ENCODE data around the gene UTS2. TPM values are rescaled to one million over a fixed set of nuclear protein-coding genes. Genes with fewer than 3 reads are reported as not detected.

The UTS2 gene
- total RNA-seq, 6 experiments from 2014 or later = not detected

- TF ChIP-seq, protein P1, sequence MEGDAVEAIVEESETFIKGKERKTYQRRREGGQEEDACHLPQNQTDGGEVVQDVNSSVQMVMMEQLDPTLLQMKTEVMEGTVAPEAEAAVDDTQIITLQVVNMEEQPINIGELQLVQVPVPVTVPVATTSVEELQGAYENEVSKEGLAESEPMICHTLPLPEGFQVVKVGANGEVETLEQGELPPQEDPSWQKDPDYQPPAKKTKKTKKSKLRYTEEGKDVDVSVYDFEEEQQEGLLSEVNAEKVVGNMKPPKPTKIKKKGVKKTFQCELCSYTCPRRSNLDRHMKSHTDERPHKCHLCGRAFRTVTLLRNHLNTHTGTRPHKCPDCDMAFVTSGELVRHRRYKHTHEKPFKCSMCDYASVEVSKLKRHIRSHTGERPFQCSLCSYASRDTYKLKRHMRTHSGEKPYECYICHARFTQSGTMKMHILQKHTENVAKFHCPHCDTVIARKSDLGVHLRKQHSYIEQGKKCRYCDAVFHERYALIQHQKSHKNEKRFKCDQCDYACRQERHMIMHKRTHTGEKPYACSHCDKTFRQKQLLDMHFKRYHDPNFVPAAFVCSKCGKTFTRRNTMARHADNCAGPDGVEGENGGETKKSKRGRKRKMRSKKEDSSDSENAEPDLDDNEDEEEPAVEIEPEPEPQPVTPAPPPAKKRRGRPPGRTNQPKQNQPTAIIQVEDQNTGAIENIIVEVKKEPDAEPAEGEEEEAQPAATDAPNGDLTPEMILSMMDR (IDR thresholded peaks at IDR 0.05) = no peak
- no peak for TF ChIP-seq POLR2A (IDR thresholded peaks at IDR 0.05)
- WGBS (ENCODE audit: insufficient coverage, low coverage, low lambda C conversion rate, missing lambda C conversion rate) = 89% methylated on average over 9 of the region's 15 CpGs
- H3K9me3 ChIP-seq = no peaks in the 10 kb centered on the region
- H3K27ac ChIP-seq = no peak overlapping the region
- no peaks in the 10 kb centered on the region for H3K27me3 ChIP-seq
- intact Hi-C loops (cut with DNase I) = no loop called here
- H3K36me3 ChIP-seq = no peaks in the 10 kb centered on the region
- ATAC-seq (no peak), DNase-seq (no peak)
- H3K4me3 ChIP-seq = no peak overlapping the region
- H3K4me1 ChIP-seq = no peaks in the 10 kb centered on the region
Measured at GRCh38 chr1:7861452-7861851, 8.6 kb upstream of the UTS2 start.

DNA sequence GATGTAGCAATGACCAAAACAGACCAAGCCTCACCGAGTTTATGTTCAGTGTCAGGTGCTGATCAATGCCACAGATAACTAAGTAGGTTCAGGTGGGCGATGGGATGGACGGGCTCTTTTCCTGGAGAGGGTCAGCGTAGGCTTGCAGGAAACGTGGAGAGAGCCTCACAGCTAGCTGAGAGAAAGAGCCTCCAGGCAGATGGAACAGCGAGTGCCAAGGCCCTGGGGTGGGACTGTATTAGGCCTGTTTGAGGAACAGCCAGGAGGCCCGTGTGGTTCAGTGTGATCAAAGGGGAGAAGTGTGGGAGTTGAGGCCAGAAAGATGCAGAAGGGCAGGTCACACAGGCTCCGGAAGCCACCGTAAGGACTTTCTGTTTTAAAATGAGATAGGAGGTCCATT, 7.3 kb upstream of the UTS2 start:
- no peak for DNase-seq
- ATAC-seq = no peak

DNA sequence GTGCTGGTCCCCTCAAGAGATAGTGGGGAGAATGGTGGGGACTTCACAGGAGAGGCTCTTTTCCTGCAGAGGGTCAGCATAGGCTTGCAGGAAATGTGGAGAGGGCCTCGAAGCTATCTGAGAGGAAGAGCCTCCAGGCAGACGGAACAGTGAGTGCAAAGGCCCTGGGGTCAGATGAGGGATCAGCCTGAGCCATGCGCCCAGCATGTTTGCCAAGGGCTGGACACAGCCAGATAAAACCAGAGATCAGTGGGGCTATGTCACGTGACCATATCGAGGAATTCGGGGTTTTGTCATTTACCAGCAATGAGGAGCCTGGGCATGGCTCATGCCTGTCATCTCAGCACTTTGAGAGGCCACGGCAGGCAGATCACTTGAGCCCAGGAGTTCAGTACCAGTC, 6.5 kb upstream of the UTS2 start:
- H3K4me1 ChIP-seq = no peaks in the 10 kb centered on the region
- H3K4me3 ChIP-seq = no peak overlapping the region
- 59% methylated on average over 6 of the region's 7 CpGs for WGBS (ENCODE audit: insufficient coverage, low coverage, low lambda C conversion rate, missing lambda C conversion rate)
- no peaks in the 10 kb centered on the region for H3K27me3 ChIP-seq
- no peak overlapping the region for H3K27ac ChIP-seq
- no peaks in the 10 kb centered on the region for H3K9me3 ChIP-seq
- ATAC-seq = no peak
- no peaks in the 10 kb centered on the region for H3K36me3 ChIP-seq
- intact Hi-C loops (cut with DNase I) = no loop called here
- no peak for TF ChIP-seq POLR2A (IDR thresholded peaks at IDR 0.05)
- TF ChIP-seq, protein P1 (IDR thresholded peaks at IDR 0.05) = no peak
- no peak for DNase-seq

More for the DNA sequence above, 7.3 kb upstream of the UTS2 start:
- H3K36me3 ChIP-seq = no peaks in the 10 kb centered on the region
- no peaks in the 10 kb centered on the region for H3K4me1 ChIP-seq
- H3K27me3 ChIP-seq = no peaks in the 10 kb centered on the region
- H3K4me3 ChIP-seq = no peak overlapping the region
- H3K27ac ChIP-seq = no peak overlapping the region
- no peaks in the 10 kb centered on the region for H3K9me3 ChIP-seq
- TF ChIP-seq, protein P1 (IDR thresholded peaks at IDR 0.05) = no peak
- no peak for TF ChIP-seq POLR2A (IDR thresholded peaks at IDR 0.05)
- 78% methylated on average over 9 of the region's 9 CpGs for WGBS (ENCODE audit: insufficient coverage, low coverage, low lambda C conversion rate, missing lambda C conversion rate)
- intact Hi-C loops (cut with DNase I) = no loop called here

GRCh38 chr1:7857985-7858384, 5.1 kb upstream of the UTS2 start:
- H3K9me3 ChIP-seq = no peaks in the 10 kb centered on the region
- H3K4me1 ChIP-seq = no peaks in the 10 kb centered on the region
- H3K27ac ChIP-seq = no peak overlapping the region
- DNase-seq (no peak), ATAC-seq (no peak)
- no peak overlapping the region for H3K4me3 ChIP-seq
- intact Hi-C loops (cut with DNase I) = no loop called here
- H3K27me3 ChIP-seq = no peaks in the 10 kb centered on the region
- WGBS (ENCODE audit: insufficient coverage, low coverage, low lambda C conversion rate, missing lambda C conversion rate) = 78% methylated on average over 4 of the region's 4 CpGs
- no peaks in the 10 kb centered on the region for H3K36me3 ChIP-seq
- TF ChIP-seq POLR2A (IDR thresholded peaks at IDR 0.05) = no peak
- TF ChIP-seq, protein P1 (IDR thresholded peaks at IDR 0.05) = no peak

GRCh38 chr1:7857000-7857399, 4.1 kb upstream of the UTS2 start:
- WGBS (ENCODE audit: insufficient coverage, low coverage, low lambda C conversion rate, missing lambda C conversion rate) = 60% methylated on average over 2 of the region's 2 CpGs
- ATAC-seq (no peak), DNase-seq (no peak)
- H3K9me3 ChIP-seq = no peaks in the 10 kb centered on the region
- H3K4me1 ChIP-seq = no peaks in the 10 kb centered on the region
- H3K36me3 ChIP-seq = no peaks in the 10 kb centered on the region
- intact Hi-C loops (cut with DNase I) = no loop called here
- no peak overlapping the region for H3K27ac ChIP-seq
- H3K27me3 ChIP-seq = no peaks in the 10 kb centered on the region
- no peak for TF ChIP-seq POLR2A (IDR thresholded peaks at IDR 0.05)
- TF ChIP-seq, protein P1 (IDR thresholded peaks at IDR 0.05) = no peak
- H3K4me3 ChIP-seq = no peak overlapping the region
